Thyroid gland (tissue), 4 donors: ENCODE measurements around the gene FOSL1.

Experiments used
- CTCF ChIP-seq, 6 experiments: fragments of 200-600 bp in 3 of 6; fragments of 450-650 bp in 3 of 6; sonication (generic) in 3 of 6; IDR thresholded peaks; one replicate each; pipeline ENCODE4 v1.5.1; 2016 to 2019; ENCODE audit warnings: antibody characterized with exemption in 6 of 6, mild to moderate bottlenecking in 2 of 6, inconsistent platforms in 1 of 6, moderate library complexity in 1 of 6
- POLR2A ChIP-seq, 2 donors: fragments of 450-650 bp; IDR thresholded peaks; one replicate each; pipeline ENCODE4 v1.6.1; 2017; ENCODE audit warnings: antibody characterized with exemption in 2 of 2, mild to moderate bottlenecking in 2 of 2, moderate library complexity in 1 of 2

- TF ChIP-seq CTCF (IDR thresholded peaks at IDR 0.05) (no peak), POLR2A (IDR thresholded peaks at IDR 0.05) (no peak)
Observed at GRCh38 chr11:65867284-65868071, 32.7 kb downstream of the FOSL1 start.
